Right ventricle myocardium inferior (tissue), 1 donor: ENCODE data around the gene RPH3AL. TPM values are rescaled to one million over a fixed set of nuclear protein-coding genes. Genes with fewer than 3 reads are reported as not detected.

Source experiments
- ATAC-seq: fragments of 200-7000 bp; cut with Tn5 transposase; one replicate; pipeline ENCODE4 v1.9.1; 2020; ENCODE audit warnings: mild to moderate bottlenecking, moderate library complexity
- DNase-seq: peaks from one replicate; pipeline ENCODE4 v3.0.0; 2021; ENCODE audit errors: missing footprints
- intact Hi-C: fragments of 100-400 bp; cut with DNase I; formaldehyde crosslinking; loops from one replicate; pipeline ENCODE4 v1.11.0; 2022
- total RNA-seq: library from RNA; stranded (reverse); fragmentation: NEBNext Ultra II Directional; extraction: Animal tissue kit (Norgen Biotek cat#: 25700); gene quantifications from one replicate; pipeline ENCODE4 v1.2.1, GENCODE V29; 2021
- donor health status: DM: no; HTN: yes; CAD: no; lungs with severe emphysema.

Gene RPH3AL
- total RNA-seq, 1 donor from 2014 or later, result 3.6 TPM

GRCh38 chr17:189444-189843 is 163.2 kb downstream of the RPH3AL start:
- intact Hi-C loops, result no loop called here
- DNase-seq, result no peak

GRCh38 chr17:187130-187529 is 165.5 kb downstream of the RPH3AL start:
- ATAC-seq (no peak), DNase-seq (peak; percentile 5)
- intact Hi-C loops, result no loop called here

More at GRCh38 chr17:189444-189843, 163.2 kb downstream of the RPH3AL start:
- ATAC-seq, result no peak

GRCh38 chr17:185445-186138 is 167.0 kb downstream of the RPH3AL start:
- DNase-seq (peak; percentile 51), ATAC-seq (no peak)
- intact Hi-C loops, result no loop called here

GRCh38 chr17:183021-183420 is 169.6 kb downstream of the RPH3AL start:
- ATAC-seq (no peak), DNase-seq (no peak)
- intact Hi-C loops, result loop anchor here (5.0 kb wide), 2 partner anchors 49 to 124 kb away; no protein-coding TSS in a partner anchor

GRCh38 chr17:182050-182751 is 170.4 kb downstream of the RPH3AL start:
- DNase-seq (no peak), ATAC-seq (no peak)
- intact Hi-C loops, result loop anchor here (5.0 kb wide), 2 partner anchors 50 to 125 kb away; no protein-coding TSS in a partner anchor

GRCh38 chr17:181245-182049 is 171.2 kb downstream of the RPH3AL start, which contains the start of gene DOC2B:
TSS of gene DOC2B (minus strand) at chr17:181650. CDS start at chr17:181479, 171 bp downstream.
- intact Hi-C loops, result loop anchor here (5.0 kb wide), 2 partner anchors 51 to 126 kb away; no protein-coding TSS in a partner anchor
- DNase-seq, result peak; percentile 80
- ATAC-seq, result peak; percentile 82

GRCh38 chr17:180381-181244 is 172.0 kb downstream of the RPH3AL start:
- peak; percentile 3 for ATAC-seq
- intact Hi-C loops, result loop anchor here (5.0 kb wide), 2 partner anchors 52 to 127 kb away; no protein-coding TSS in a partner anchor
- peak; percentile 39 for DNase-seq

- DNase-seq (peak; percentile 39), ATAC-seq (no peak)
- intact Hi-C loops, result loop anchor here (5.0 kb wide), 2 partner anchors 52 to 127 kb away; no protein-coding TSS in a partner anchor
These were observed 172.7 kb downstream of the RPH3AL start for GRCh38 chr17:179781-180380.

- DNase-seq (no peak), ATAC-seq (peak; percentile 37)
These were observed 173.6 kb downstream of the RPH3AL start for GRCh38 chr17:179066-179432.

GRCh38 chr17:178292-179065 is 174.1 kb downstream of the RPH3AL start:
- no peak for ATAC-seq
- intact Hi-C loops, result no loop called here
- DNase-seq, result no peak

More at GRCh38 chr17:179066-179432, 173.6 kb downstream of the RPH3AL start:
- intact Hi-C loops, result no loop called here

- no peak for DNase-seq
- intact Hi-C loops, result no loop called here
These were observed 174.8 kb downstream of the RPH3AL start for GRCh38 chr17:177762-178161.

GRCh38 chr17:177155-177554 is 175.5 kb downstream of the RPH3AL start:
- intact Hi-C loops, result no loop called here
- DNase-seq, result no peak
- no peak for ATAC-seq

More at GRCh38 chr17:177762-178161, 174.8 kb downstream of the RPH3AL start:
- no peak for ATAC-seq

GRCh38 chr17:173166-173911 is 179.3 kb downstream of the RPH3AL start:
- intact Hi-C loops, result no loop called here
- DNase-seq (no peak), ATAC-seq (no peak)

- DNase-seq (no peak), ATAC-seq (no peak)
- intact Hi-C loops, result no loop called here
These were observed 180.2 kb downstream of the RPH3AL start for GRCh38 chr17:172401-172800.

GRCh38 chr17:171871-172270 is 180.7 kb downstream of the RPH3AL start:
- intact Hi-C loops, result no loop called here
- DNase-seq (no peak), ATAC-seq (no peak)

GRCh38 chr17:170130-170670 is 182.4 kb downstream of the RPH3AL start:
- intact Hi-C loops, result no loop called here
- DNase-seq (no peak), ATAC-seq (no peak)
